Keratinocyte (primary cell): ENCODE results near the gene GSN.

Experiments
- EZH2 ChIP-seq: IDR thresholded peaks from one replicate; pipeline ENCODE4 v1.6.1; 2012; ENCODE audit warnings: inconsistent platforms, mild to moderate bottlenecking, low read length, moderate library complexity
- TF ChIP-seq, protein P1 (sequence below), 3 experiments: IDR thresholded peaks in 1 of 3; conservative IDR thresholded peaks in 1 of 3; optimal IDR thresholded peaks in 1 of 3; 2 replicates in 2 of 3; 3 replicates in 1 of 3; pipeline versions ENCODE3 to v1.5.1; 2011; ENCODE audit warnings: low read length in 3 of 3, mild to moderate bottlenecking in 3 of 3, moderate library complexity in 2 of 3, control low read depth in 1 of 3, inconsistent platforms in 1 of 3; ENCODE audit not compliant: insufficient read depth in 2 of 3; ENCODE audit errors: extremely low read depth in 1 of 3

- TF ChIP-seq EZH2 = no peak
- TF ChIP-seq, protein P1, sequence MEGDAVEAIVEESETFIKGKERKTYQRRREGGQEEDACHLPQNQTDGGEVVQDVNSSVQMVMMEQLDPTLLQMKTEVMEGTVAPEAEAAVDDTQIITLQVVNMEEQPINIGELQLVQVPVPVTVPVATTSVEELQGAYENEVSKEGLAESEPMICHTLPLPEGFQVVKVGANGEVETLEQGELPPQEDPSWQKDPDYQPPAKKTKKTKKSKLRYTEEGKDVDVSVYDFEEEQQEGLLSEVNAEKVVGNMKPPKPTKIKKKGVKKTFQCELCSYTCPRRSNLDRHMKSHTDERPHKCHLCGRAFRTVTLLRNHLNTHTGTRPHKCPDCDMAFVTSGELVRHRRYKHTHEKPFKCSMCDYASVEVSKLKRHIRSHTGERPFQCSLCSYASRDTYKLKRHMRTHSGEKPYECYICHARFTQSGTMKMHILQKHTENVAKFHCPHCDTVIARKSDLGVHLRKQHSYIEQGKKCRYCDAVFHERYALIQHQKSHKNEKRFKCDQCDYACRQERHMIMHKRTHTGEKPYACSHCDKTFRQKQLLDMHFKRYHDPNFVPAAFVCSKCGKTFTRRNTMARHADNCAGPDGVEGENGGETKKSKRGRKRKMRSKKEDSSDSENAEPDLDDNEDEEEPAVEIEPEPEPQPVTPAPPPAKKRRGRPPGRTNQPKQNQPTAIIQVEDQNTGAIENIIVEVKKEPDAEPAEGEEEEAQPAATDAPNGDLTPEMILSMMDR (optimal IDR thresholded peaks at IDR 0.05 in 1 of 3, IDR thresholded peaks at IDR 0.05 in 1 of 3, conservative IDR thresholded peaks at IDR 0.05 in 1 of 3; ENCODE audit: extremely low read depth in 1 of 3, insufficient read depth in 2 of 3, low read length in 3 of 3) = no peak
These were observed 33.9 kb downstream of the GSN start for GRCh38 chr9:121301881-121302286.
